GM19099 (cell line): ENCODE measurements around the gene KRTAP24-1.

Experiments used
- POLR2A ChIP-seq: IDR thresholded peaks from 3 replicates; pipeline ENCODE4 v1.6.1; 2011; ENCODE audit warnings: low read depth; ENCODE audit not compliant: insufficient read length; ENCODE audit errors: extremely low read depth

KRTAP24-1 gene, protein sequence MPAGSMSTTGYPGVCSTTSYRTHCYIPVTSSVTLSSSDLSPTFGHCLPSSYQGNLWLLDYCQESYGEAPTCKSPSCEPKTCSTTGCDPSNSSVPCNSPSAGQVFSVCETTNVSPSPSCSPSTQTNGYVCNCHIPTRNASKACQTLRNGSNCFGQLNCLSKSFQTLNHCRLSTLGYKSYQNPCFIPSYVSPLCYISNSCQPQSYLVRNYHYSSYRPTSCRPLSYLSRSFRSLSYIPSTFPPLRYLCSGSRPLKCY

DNA sequence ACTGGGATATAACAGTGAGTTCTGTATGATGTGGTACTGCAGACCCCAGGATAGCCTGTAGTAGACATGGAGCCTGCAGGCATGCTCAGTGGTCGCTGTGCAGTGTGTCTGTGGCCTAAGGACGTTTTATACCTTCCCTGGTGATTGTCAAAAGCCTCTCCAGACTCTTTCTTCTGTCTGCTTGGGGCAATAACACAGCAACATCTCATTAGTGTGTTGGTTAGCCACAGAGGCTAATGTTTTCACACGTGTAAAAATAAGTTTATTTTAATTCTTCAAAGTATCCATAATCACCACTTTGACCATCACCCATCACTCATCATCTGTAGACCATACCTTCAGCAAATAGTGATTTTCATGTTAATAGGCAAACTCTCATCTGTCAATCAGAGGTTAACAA, at the start of gene KRTAP24-1:
KRTAP24-1 (minus strand) TSS at position 101 of the 400 bp plus-strand sequence; CDS start at position 83, 18 bp downstream.
- TF ChIP-seq POLR2A, result no peak

DNA sequence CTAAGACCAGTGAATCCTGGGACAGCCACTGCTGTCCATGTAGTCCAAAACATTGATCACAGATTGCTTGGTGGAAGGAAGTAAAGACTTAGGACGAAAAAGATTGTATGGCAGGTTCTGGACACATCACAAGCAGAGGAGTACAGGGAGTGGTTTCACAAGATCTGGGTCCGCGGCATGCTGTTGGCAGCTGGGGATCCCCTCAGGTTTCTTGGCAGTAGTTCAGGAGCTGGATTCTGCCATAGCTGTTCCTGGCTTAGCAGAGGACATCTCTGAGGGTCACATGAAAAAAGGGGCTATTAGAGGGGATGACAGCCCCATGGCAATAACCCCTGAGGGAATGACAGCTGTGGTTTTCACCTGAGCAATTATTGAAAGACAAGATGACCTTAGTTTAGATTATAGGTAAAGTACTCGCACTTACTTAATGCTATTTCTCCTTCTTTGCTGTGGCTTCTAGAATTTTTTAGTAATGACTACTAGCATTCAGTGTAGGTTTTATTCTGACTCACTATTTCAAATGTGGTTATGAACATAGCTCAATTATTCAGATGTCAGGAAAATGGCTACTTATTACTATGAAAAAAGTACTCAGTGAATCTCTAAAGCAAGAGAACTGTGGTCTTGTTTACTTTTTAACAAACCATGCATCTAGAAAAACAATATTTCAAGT, 46.6 kb upstream of the KRTAP24-1 start:
- no peak for TF ChIP-seq POLR2A

DNA sequence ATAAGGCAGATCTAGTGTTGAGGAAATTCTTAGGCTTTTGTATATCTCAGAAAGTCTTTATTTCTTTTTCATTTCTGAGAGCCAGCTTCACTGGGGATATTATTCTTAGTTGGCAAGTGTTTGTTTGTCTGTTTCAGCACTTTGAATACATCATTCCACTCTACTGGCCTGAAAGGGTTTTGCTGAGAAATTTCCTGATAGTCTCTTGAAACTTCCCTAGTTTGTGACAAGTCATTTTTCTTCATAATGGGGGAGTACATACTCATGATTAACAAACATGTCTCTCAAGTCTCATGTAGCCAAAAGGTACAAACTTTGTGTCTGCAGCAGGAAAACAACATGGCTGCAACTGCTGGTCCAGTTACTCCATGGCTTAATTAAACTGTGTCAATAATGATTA, 43.6 kb upstream of the KRTAP24-1 start:
- TF ChIP-seq POLR2A, result no peak

DNA sequence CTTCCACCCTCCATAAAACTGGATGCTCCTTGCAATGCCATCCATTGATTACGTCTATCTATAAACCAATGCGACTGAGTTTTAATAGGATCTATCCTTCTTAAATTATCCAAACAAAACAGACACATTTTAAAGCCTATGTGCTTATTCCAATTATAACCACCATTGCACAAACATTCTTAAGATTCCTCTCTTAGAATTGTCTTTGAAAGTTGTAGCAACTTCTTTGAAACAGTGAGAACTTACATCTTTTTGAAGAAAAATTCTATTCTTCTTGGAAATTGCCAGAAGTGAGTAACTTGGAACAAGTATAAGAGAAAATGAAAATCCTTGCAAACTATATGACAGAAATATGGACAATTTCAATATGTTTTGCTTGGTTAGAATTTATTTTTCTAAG, 37.5 kb upstream of the KRTAP24-1 start, which contains the start of gene KRTAP26-1:
KRTAP26-1 (minus strand) TSS at position 101 of the 400 bp plus-strand sequence. CDS start 280 bp downstream, outside the sequence.
- TF ChIP-seq POLR2A, result no peak

DNA sequence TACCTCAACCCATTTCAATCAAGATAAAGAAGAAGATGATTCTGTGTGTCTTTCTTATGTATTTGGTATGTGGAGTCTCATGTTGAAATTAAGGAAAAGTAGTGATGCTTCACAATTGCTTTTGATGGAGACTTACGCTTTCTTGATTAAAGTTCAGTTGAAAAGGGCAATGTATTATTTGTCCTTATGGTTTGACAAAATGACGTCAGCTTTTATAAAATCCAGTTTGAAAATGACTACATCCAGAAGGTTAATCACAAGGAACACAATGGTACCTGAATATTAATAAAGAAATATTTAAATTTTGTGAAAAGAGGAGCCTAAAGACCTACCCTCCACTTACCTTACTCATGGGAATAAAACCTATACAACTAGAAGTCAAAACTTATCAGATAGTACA, 33.0 kb upstream of the KRTAP24-1 start:
- no peak for TF ChIP-seq POLR2A

DNA sequence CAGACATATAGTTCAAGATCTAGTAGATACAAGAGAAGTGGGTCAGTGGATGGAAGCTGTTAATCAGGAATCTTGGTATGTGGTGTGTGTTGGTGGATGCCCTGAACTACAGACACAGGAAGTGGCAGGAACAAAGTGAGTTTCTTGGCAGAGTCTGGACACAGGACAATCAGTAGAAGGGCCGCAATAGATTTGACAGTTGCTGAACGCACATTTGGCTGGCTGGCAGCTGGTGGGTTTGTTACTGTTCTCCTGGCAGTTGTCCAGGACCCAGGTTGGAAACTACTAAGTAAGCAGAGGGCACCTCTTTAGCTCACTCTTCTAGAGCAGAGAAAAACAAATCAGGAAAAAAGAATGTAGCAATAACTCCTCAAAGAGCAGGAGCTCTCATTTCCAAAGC, 24.1 kb upstream of the KRTAP24-1 start:
- TF ChIP-seq POLR2A, result no peak

DNA sequence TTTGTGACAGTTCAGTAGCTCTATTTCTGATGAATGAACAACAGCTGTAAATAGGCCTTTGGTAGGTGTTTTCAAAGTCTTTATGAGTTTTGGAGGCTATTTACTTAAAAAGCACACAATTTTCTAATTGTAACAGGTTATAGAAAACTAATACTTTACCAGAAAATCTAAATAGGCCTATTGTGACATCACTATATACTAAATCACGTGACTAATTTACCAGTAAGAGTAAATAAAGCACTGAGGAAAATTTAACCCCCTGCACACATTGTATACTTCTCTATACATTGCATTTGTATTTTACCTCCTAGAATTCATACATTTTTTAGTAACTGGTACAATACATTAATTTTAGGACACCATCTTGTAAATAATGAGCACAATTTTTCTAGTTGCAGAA, 22.4 kb upstream of the KRTAP24-1 start:
- TF ChIP-seq POLR2A, result no peak

DNA sequence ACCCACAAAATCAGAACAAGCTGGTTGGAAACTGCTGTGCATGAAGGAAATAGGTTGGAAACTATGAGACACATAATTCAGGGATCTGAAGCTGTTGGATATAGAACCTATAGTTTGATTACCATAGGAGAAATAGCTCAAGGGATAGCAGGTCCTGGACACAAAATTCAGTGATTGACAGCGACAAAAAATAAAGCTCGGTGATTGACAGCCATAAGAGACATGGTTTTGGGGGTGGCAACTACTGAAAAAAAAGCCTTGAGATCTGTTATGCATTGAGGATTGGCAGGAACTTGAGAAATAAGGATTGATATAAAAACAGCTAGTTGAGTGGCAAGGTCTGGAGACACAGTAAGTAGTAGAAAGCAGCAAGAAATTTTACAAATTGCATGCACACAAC, 6.5 kb upstream of the KRTAP24-1 start, which contains the start of gene KRTAP25-1:
KRTAP25-1 (minus strand) TSS at position 300 of the 400 bp plus-strand sequence; CDS start at position 276, 24 bp downstream.
- TF ChIP-seq POLR2A, result no peak

DNA sequence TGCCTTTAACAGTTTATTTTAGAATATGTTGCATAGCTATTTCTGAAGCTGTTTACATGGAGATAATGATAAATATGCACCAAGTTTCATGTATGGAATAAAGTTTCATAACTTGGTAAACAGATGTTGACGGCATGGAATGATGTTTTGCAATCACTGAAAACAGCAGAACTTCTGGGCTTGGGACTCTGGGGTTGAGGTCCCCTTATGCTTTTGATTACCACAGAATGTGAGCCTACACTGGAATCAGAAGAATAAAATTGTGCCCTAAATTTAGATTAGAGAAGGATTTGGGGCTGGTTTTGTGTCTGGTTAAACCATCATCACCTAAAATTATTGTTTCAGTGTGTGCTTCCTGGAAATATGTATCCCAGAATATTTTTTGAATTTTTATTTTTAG, 11.1 kb downstream of the KRTAP24-1 start:
- no peak for TF ChIP-seq POLR2A

DNA sequence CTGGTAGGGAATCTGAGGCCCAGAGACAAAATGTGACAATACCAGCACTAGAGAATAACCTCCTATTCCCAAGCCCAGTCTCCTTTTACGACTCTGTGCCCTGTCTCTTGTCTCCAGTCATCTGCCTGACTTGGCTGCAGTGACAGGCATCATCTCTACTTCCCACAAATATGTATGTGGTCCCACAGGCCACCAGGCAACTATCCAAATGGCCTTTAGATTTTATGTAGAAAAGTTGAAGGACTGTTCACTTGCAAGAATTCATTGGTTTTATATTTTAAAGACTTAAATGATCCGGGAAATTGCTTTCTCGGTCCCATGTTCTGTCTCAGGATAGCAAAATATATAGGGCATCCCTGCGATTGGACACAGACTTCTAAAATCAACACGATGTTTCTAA, 11.6 kb downstream of the KRTAP24-1 start:
- no peak for TF ChIP-seq POLR2A

DNA sequence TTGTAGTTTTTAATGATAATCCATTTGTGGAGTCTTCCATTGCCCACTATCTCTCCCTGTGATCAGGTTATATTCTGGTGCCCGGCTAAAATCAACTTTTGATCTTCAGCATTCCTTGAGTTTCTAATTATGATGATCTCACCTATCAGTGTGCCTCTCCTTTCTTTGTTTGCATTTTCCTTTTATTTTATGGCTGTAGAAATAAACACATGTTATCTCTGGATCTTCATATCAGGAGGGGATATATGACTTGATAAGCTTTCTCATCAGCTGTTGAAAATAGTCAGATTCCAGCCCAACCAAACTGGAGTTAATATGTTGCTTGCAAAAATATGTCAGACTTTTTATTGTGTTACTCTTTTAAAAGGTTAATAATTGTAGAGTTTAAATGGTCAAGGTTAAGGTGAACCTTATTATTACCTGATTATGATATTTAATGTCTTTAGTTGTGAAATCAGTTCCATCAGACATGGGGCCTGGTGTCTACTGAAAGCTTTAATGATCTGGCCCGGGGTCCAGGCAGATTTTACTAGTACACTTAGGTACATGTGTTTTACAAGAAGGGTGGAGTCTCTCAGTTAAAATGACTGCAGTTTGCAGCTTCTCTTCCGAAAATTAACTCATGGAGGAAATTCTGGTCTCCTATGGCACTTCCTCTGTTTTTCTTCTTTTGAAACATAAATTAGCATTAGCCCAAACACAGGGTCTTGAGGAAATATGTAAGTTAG, 12.8 kb downstream of the KRTAP24-1 start:
- no peak for TF ChIP-seq POLR2A

DNA sequence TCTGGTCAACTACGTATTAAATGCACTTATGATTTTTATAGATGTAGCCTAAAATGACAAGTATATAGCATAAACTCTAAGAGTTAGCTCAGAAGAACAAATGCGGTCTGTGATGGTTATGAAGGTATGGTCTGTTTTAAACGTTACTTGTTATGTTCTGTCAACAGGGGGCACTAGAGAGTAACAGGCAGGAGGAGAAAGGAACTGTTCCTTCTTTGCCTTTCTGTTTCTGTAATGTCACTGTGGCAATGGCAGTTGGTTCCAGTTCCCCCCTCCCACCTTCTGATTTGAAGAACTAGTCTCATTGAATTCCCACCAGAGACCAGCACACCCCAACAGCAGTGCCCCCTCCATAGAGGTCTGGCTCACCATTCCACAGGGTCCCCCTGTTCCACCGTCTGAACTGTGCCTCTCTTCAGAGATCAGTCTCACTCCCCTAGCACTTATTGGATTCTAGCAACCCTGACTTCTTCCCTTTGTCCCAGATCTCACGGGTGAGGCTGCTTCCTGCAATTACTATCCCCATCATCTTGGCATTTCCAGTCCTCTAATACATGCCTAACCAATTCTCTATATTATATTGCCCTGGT, 14.0 kb downstream of the KRTAP24-1 start:
- TF ChIP-seq POLR2A, result no peak

DNA sequence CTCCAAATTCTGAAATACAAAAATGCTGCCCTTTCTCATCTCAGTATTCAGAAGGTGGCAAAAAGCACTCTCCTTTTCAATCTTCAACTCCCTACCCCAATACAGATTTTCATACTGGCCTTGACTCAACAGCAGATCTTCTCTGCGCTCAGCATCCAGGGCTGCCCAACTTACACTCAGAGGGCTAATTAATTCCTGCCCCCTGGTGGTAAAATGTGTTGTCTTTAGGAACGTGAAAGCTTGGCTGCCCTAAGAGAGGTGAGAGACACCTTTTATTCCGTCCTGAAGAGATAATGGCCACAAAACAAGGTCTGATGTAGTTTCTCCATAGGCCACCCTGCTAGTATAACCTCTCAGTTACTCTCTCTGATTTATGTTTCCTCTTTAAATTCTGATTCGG, 25.0 kb downstream of the KRTAP24-1 start:
- no peak for TF ChIP-seq POLR2A

DNA sequence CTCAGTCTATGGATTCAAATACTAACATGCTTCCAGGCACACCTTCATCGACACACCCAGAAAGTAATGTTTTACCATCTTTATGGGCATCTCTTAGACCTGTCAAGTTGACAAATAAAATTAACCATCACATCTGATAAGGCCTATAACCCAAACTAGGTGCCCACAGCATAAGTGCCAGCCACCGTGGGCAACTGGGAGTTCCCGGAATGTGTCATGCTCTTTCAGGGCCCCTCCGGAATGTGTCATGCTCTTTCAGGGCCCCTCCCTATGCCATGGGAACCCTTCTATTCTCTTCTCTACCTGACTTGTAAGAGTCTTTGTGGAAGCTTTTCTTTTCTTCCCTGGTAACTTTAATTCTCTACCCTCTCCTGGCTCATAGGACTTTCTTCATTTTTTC, 26.6 kb downstream of the KRTAP24-1 start:
- no peak for TF ChIP-seq POLR2A

DNA sequence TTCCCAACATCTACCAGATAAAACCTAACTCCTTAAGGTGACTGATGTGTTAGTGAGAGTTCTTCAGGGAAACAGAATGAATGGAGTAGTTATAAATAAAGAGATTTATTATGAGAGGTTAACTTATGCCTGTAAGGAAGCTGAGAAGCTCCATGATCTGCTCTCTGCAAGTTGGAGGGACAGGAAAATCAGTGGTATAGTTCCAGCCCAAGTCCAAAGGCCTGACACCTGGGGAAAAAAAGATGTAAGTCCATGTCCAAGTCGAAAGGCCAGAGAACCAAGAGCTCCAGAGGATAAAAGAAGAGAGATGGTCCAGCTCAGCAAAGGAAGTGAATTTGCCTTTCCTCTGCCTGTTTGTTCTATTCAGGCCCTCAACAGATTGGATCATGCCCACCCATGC, 27.1 kb downstream of the KRTAP24-1 start:
- TF ChIP-seq POLR2A, result no peak
